SK-N-SH (cell line): Measurements from ENCODE around the gene SLC22A13. TPM values are rescaled to one million over a fixed set of nuclear protein-coding genes. Genes with fewer than 3 reads are reported as not detected.

Experiments used
- CTCF ChIA-PET: fragments of 300-600, 350-600 bp; formaldehyde crosslinking; extraction: SDS; loops from one replicate; lab custom pipeline; 2021; lab: Yijun Ruan, JAX
- POLR2A ChIA-PET: fragments of 350-600 bp; sonication (Branson Sonifier 250); formaldehyde crosslinking; extraction: SDS; loops from one replicate; lab custom pipeline; 2020; ENCODE audit warnings: antibody characterized with exemption, inconsistent platforms; lab: Yijun Ruan, JAX
- DNase-seq: peaks from one replicate; pipeline ENCODE4 v3.0.0; 2012
- H2AFZ ChIP-seq: fragments of 200-600 bp; sonication (generic); 2 replicates; pipeline ENCODE4 v1.8.1; 2016; ENCODE audit warnings: antibody characterized with exemption, mild to moderate bottlenecking, low read depth
- H3F3A ChIP-seq: fragments of 200-600 bp; sonication (generic); replicated peaks from 2 replicates; pipeline ENCODE3; 2016; ENCODE audit warnings: antibody characterized with exemption, mild to moderate bottlenecking; ENCODE audit not compliant: insufficient read depth
- H3K27ac ChIP-seq, 2 experiments: fragments of 200-500 bp in 1 of 2; fragments of 200-600 bp in 1 of 2; sonication (Bioruptor generic) in 1 of 2; sonication (generic), shearing (Covaris generic) in 1 of 2; 2 replicates each; pipeline versions ENCODE4 v1.5.1 to v1.6.1; 2014 to 2016; ENCODE audit warnings: low read depth in 2 of 2, inconsistent platforms in 1 of 2, low read length in 1 of 2, mild to moderate bottlenecking in 1 of 2, mixed read lengths in 1 of 2
- H3K27me3 ChIP-seq: fragments of 200-600 bp; sonication (generic), shearing (Covaris generic); 2 replicates; pipeline ENCODE4 v1.6.1; 2016; ENCODE audit warnings: mixed run types; ENCODE audit not compliant: insufficient read depth
- H3K36me3 ChIP-seq, 2 experiments: fragments of 200-500 bp in 1 of 2; fragments of 200-600 bp in 1 of 2; sonication (Bioruptor generic) in 1 of 2; sonication (generic) in 1 of 2; replicated peaks in 1 of 2; 2 replicates each; pipeline versions ENCODE3 to v1.5.1; 2014 to 2016; ENCODE audit warnings: low read length in 1 of 2, mild to moderate bottlenecking in 1 of 2; ENCODE audit not compliant: insufficient read depth in 2 of 2, control insufficient read depth in 1 of 2
- H3K4me1 ChIP-seq, 2 experiments: fragments of 200-500 bp in 1 of 2; fragments of 200-600 bp in 1 of 2; sonication (Bioruptor generic) in 1 of 2; sonication (generic), shearing (Covaris generic) in 1 of 2; 2 replicates each; pipeline versions ENCODE4 v1.5.1 to v1.6.1; 2014 to 2016; ENCODE audit warnings: low read depth in 1 of 2, low read length in 1 of 2, mixed run types in 1 of 2; ENCODE audit not compliant: insufficient read depth in 2 of 2, control insufficient read depth in 1 of 2
- H3K4me2 ChIP-seq: fragments of 200-600 bp; sonication (generic), shearing (Covaris generic); 2 replicates; pipeline ENCODE4 v1.6.1; 2017; ENCODE audit warnings: mixed run types
- H3K4me3 ChIP-seq, 2 experiments: fragments of 200-500 bp in 1 of 2; fragments of 200-600 bp in 1 of 2; sonication (Bioruptor generic) in 1 of 2; sonication (generic), shearing (Covaris generic) in 1 of 2; 2 replicates each; pipeline versions ENCODE4 v1.5.1 to v1.8.1; 2014 to 2016; ENCODE audit warnings: low read depth in 2 of 2, inconsistent platforms in 1 of 2, low read length in 1 of 2, mild to moderate bottlenecking in 1 of 2, mixed read lengths in 1 of 2, moderate library complexity in 1 of 2
- H3K79me2 ChIP-seq: fragments of 200-600 bp; sonication (generic); 2 replicates; pipeline ENCODE4 v1.8.1; 2017; ENCODE audit warnings: mild to moderate bottlenecking; ENCODE audit not compliant: insufficient read depth
- H3K9ac ChIP-seq: fragments of 200-600 bp; sonication (generic); 2 replicates; pipeline ENCODE4 v1.6.1; 2017; ENCODE audit warnings: mixed run types
- H3K9me2 ChIP-seq: fragments of 200-600 bp; sonication (generic); 2 replicates; pipeline ENCODE4 v1.6.1; 2017; ENCODE audit warnings: mixed run types
- H3K9me3 ChIP-seq: fragments of 200-600 bp; sonication (generic); 2 replicates; pipeline ENCODE4 v1.6.1; 2017; ENCODE audit warnings: mixed run types, mild to moderate bottlenecking, moderate library complexity
- H4K20me1 ChIP-seq: fragments of 200-600 bp; sonication (generic); 2 replicates; pipeline ENCODE4 v1.6.1; 2017; ENCODE audit warnings: mild to moderate bottlenecking, mixed run types; ENCODE audit not compliant: insufficient read depth
- EP300 ChIP-seq, 2 experiments: IDR thresholded peaks; 2 replicates each; pipeline versions ENCODE4 v1.4.0 to v1.6.1; 2012; ENCODE audit warnings: borderline replicate concordance in 1 of 2, low read depth in 1 of 2, low read length in 1 of 2
- EZH2phosphoT487 ChIP-seq: fragments of 200-600 bp; sonication (generic); IDR thresholded peaks from 2 replicates; pipeline ENCODE4 v1.6.1; 2017; ENCODE audit warnings: low read depth, mixed run types, mild to moderate bottlenecking, antibody characterized with exemption, moderate library complexity, borderline replicate concordance
- GABPA ChIP-seq: IDR thresholded peaks from 2 replicates; pipeline ENCODE4 v1.4.0; 2012; ENCODE audit warnings: low read depth, mild to moderate bottlenecking
- NFIC ChIP-seq: IDR thresholded peaks from 2 replicates; pipeline ENCODE4 v1.4.0; 2012; ENCODE audit warnings: borderline replicate concordance
- NRF1 ChIP-seq: IDR thresholded peaks from 2 replicates; pipeline ENCODE4 v1.6.1; 2012; ENCODE audit warnings: low read depth, mild to moderate bottlenecking, low read length
- RCOR1 ChIP-seq: fragments of 150-350 bp; IDR thresholded peaks from 2 replicates; pipeline ENCODE4 v1.6.1; 2017; ENCODE audit warnings: antibody characterized with exemption, low read length
- SIN3A ChIP-seq: IDR thresholded peaks from 2 replicates; pipeline ENCODE4 v1.6.1; 2012; ENCODE audit warnings: low read depth, mild to moderate bottlenecking, low read length, moderate library complexity, borderline replicate concordance
- SMC3 ChIP-seq: IDR thresholded peaks from 2 replicates; pipeline ENCODE4 v1.6.1; 2012; ENCODE audit warnings: low read depth, low read length, improper control_type of control experiment
- TEAD4 ChIP-seq: IDR thresholded peaks from 2 replicates; pipeline ENCODE4 v1.4.0; 2012; ENCODE audit warnings: mild to moderate bottlenecking, borderline replicate concordance; ENCODE audit not compliant: insufficient read depth
- WGBS: methylation state at CpG from one replicate; pipeline ENCODE4 v1.1.6; 2017; ENCODE audit warnings: low lambda C conversion rate; 5-methylcytosine and 5-hydroxymethylcytosine counted together
- polyA plus RNA-seq, 3 experiments: library from polyadenylated mRNA; depleted of rRNA; stranded (reverse); fragments of >200 nt; gene quantifications; 2 replicates each; pipeline ENCODE4 v1.2.3, GENCODE V29; 2012
- TF ChIP-seq, protein P1 (sequence below): IDR thresholded peaks from 2 replicates; pipeline ENCODE4 v1.6.1; 2012; ENCODE audit warnings: mild to moderate bottlenecking, low read depth, low read length, moderate library complexity
- TF ChIP-seq, protein P2 (sequence below): fragments of 150-350 bp; IDR thresholded peaks from 2 replicates; pipeline ENCODE4 v1.6.1; 2016; ENCODE audit warnings: mild to moderate bottlenecking, low read depth, low read length
- TF ChIP-seq, protein P3 (sequence below): fragments of 150-350 bp; IDR thresholded peaks from 2 replicates; pipeline ENCODE4 v1.6.1; 2017; ENCODE audit warnings: antibody characterized with exemption, low read length, low read depth, borderline replicate concordance
- TF ChIP-seq, protein P4 (sequence below): fragments of 200-600 bp; sonication (generic); IDR thresholded peaks from 2 replicates; pipeline ENCODE4 v1.6.1; 2017; ENCODE audit warnings: antibody characterized with exemption, mild to moderate bottlenecking, moderate library complexity
- TF ChIP-seq, protein P5 (sequence below): IDR thresholded peaks from 2 replicates; pipeline ENCODE4 v1.4.0; 2012; ENCODE audit warnings: low read depth, borderline replicate concordance
- TF ChIP-seq, protein P6 (sequence below): IDR thresholded peaks from 2 replicates; pipeline ENCODE4 v1.4.0; 2012; ENCODE audit warnings: low read depth

Gene SLC22A13
- polyA plus RNA-seq, 1 of the 3 experiments (the other 2 are of a cell fraction) = 0.08 TPM

DNA sequence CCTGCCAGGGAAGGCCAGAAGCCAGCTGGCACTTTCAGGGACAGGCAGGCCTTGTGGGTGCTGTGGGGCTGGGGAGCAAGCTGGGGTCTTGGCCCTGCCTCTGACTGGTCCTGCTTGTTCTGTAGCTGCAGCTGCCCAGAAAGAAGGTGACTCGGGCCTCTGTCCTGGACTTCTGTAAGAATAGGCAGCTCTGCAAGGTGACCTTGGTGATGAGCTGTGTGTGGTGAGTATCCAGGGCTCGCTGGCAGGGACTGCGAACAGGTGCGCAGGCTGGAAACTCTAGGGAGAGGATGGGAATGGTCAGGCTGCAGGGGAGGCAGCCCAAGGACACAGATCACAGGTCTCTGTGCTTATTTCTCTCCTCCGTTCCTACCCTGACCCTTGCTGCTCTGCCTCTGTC, 47.7 kb downstream of the SLC22A13 start:
- TF ChIP-seq, protein P1, sequence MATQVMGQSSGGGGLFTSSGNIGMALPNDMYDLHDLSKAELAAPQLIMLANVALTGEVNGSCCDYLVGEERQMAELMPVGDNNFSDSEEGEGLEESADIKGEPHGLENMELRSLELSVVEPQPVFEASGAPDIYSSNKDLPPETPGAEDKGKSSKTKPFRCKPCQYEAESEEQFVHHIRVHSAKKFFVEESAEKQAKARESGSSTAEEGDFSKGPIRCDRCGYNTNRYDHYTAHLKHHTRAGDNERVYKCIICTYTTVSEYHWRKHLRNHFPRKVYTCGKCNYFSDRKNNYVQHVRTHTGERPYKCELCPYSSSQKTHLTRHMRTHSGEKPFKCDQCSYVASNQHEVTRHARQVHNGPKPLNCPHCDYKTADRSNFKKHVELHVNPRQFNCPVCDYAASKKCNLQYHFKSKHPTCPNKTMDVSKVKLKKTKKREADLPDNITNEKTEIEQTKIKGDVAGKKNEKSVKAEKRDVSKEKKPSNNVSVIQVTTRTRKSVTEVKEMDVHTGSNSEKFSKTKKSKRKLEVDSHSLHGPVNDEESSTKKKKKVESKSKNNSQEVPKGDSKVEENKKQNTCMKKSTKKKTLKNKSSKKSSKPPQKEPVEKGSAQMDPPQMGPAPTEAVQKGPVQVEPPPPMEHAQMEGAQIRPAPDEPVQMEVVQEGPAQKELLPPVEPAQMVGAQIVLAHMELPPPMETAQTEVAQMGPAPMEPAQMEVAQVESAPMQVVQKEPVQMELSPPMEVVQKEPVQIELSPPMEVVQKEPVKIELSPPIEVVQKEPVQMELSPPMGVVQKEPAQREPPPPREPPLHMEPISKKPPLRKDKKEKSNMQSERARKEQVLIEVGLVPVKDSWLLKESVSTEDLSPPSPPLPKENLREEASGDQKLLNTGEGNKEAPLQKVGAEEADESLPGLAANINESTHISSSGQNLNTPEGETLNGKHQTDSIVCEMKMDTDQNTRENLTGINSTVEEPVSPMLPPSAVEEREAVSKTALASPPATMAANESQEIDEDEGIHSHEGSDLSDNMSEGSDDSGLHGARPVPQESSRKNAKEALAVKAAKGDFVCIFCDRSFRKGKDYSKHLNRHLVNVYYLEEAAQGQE = no peak
- TF ChIP-seq, protein P2, sequence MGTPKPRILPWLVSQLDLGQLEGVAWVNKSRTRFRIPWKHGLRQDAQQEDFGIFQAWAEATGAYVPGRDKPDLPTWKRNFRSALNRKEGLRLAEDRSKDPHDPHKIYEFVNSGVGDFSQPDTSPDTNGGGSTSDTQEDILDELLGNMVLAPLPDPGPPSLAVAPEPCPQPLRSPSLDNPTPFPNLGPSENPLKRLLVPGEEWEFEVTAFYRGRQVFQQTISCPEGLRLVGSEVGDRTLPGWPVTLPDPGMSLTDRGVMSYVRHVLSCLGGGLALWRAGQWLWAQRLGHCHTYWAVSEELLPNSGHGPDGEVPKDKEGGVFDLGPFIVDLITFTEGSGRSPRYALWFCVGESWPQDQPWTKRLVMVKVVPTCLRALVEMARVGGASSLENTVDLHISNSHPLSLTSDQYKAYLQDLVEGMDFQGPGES = no peak
- TF ChIP-seq RCOR1 (no peak), TEAD4 (no peak), SMC3 (no peak), EZH2phosphoT487 (no peak), GABPA (no peak), NRF1 (no peak), NFIC (no peak), EP300 (IDR thresholded peaks at IDR 0.05; ENCODE audit: borderline replicate concordance in 1 of 2, low read depth in 1 of 2, low read length in 1 of 2) (no peak), SIN3A (no peak)
- TF ChIP-seq, protein P3, sequence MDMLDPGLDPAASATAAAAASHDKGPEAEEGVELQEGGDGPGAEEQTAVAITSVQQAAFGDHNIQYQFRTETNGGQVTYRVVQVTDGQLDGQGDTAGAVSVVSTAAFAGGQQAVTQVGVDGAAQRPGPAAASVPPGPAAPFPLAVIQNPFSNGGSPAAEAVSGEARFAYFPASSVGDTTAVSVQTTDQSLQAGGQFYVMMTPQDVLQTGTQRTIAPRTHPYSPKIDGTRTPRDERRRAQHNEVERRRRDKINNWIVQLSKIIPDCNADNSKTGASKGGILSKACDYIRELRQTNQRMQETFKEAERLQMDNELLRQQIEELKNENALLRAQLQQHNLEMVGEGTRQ = no peak
- TF ChIP-seq, protein P4, sequence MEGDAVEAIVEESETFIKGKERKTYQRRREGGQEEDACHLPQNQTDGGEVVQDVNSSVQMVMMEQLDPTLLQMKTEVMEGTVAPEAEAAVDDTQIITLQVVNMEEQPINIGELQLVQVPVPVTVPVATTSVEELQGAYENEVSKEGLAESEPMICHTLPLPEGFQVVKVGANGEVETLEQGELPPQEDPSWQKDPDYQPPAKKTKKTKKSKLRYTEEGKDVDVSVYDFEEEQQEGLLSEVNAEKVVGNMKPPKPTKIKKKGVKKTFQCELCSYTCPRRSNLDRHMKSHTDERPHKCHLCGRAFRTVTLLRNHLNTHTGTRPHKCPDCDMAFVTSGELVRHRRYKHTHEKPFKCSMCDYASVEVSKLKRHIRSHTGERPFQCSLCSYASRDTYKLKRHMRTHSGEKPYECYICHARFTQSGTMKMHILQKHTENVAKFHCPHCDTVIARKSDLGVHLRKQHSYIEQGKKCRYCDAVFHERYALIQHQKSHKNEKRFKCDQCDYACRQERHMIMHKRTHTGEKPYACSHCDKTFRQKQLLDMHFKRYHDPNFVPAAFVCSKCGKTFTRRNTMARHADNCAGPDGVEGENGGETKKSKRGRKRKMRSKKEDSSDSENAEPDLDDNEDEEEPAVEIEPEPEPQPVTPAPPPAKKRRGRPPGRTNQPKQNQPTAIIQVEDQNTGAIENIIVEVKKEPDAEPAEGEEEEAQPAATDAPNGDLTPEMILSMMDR = no peak
- TF ChIP-seq, protein P5, sequence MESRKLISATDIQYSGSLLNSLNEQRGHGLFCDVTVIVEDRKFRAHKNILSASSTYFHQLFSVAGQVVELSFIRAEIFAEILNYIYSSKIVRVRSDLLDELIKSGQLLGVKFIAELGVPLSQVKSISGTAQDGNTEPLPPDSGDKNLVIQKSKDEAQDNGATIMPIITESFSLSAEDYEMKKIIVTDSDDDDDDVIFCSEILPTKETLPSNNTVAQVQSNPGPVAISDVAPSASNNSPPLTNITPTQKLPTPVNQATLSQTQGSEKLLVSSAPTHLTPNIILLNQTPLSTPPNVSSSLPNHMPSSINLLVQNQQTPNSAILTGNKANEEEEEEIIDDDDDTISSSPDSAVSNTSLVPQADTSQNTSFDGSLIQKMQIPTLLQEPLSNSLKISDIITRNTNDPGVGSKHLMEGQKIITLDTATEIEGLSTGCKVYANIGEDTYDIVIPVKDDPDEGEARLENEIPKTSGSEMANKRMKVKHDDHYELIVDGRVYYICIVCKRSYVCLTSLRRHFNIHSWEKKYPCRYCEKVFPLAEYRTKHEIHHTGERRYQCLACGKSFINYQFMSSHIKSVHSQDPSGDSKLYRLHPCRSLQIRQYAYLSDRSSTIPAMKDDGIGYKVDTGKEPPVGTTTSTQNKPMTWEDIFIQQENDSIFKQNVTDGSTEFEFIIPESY = no peak
- TF ChIP-seq, protein P6, sequence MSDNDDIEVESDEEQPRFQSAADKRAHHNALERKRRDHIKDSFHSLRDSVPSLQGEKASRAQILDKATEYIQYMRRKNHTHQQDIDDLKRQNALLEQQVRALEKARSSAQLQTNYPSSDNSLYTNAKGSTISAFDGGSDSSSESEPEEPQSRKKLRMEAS = no peak

More for the DNA sequence above, 47.7 kb downstream of the SLC22A13 start:
- Histone ChIP-seq H4K20me1 (no peaks in the 10 kb centered on the region), H3K9ac (no peak overlapping the region), H3K4me3 (no peak overlapping the region), H3K27ac (no peak overlapping the region), H3K36me3 (no peaks in the 10 kb centered on the region), H3K27me3 (no peaks in the 10 kb centered on the region; the same call in 1 of the 2 replicates), H2AFZ (no peak overlapping the region), H3K79me2 (no peaks in the 10 kb centered on the region), H3K9me2 (no peaks in the 10 kb centered on the region), H3K4me2 (no peak overlapping the region), H3K4me1 (peaks cover 0 to 22% of the 10 kb centered on the region in 2 experiments; a peak in 1 of 4 replicates), H3F3A (no peaks in the 10 kb centered on the region), H3K9me3 (no peaks in the 10 kb centered on the region)
- ChIA-PET POLR2A (interaction anchor here (1.0 kb wide), 1 partner anchor 176 kb away, joined by 3 read pairs; the partner anchor contains the start of gene ACAA1), CTCF (interaction anchor here (0.9 to 3.5 kb wide), 3 partner anchors 15 to 33 kb away, joined by 3 to 15 read pairs (median 3); partner anchors contain the start of gene XYLB)
- DNase-seq = no peak
- 68% methylated on average over 5 of the region's 5 CpGs for WGBS
